ENCODE results near the gene ELMOD3.
"Not testable (repeated sequence)": the region's sequence is repeated elsewhere in the genome, so short reads cannot be mapped to it uniquely, and the experiment has no call there.

Gene ELMOD3

DNA sequence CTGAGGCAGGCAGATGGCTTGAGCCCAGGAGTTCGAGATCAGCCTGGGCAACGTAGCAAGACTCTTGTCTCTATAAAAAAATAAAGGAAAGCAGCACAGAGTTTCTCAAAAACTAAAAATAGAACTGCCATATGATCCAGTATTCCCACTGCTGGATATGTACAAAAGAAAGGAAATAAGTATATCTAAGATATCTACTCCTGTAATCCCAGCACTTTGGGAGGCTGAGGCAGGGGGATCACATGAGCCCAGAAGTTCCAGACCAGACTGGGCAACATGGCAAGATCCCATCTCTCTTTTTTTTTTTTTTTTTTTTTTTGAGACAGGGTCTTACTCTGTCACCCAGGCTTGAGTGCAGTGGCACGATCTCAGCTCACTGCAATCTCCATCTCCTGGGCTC, 24.9 kb upstream of the ELMOD3 start:
- DNase-seq = not testable (repeated sequence)

DNA sequence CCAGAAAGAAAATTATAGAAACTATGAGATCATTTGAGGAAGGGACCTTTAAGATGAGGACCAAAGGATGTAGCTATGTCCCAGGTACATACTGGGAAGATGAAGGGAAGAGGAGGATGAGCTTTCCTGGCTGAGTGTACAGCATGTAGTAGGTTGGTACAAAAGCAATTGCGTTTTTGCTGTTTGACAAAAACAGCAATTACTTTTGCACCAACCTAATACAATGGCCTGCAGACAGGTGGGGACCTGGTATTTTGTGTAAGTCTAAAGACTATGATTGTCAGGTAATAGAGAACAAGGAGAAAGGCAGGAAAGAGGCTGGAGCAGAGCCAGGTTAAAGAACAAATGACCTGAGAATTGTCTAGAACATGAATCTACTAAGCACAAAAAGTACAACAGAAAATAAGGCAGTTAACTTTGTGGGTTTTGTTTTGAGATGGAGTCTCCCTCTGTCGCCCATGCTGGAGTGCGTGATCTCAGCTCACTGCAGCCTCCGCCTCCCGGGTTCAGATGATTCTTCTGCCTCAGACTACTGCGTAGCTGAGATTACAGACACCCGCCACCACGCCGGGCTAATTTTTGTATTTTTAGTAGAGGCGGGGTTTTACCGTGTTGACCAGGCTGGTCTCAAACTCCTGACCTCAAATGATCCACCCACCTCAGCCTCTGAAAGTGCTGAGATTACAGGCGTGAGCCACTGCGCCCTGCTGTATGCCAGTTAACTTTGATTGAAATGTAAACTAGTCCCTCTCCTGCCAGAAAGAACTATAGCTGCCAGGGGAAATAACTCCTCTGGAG, 23.5 kb upstream of the ELMOD3 start:
- DNase-seq = no peak

DNA sequence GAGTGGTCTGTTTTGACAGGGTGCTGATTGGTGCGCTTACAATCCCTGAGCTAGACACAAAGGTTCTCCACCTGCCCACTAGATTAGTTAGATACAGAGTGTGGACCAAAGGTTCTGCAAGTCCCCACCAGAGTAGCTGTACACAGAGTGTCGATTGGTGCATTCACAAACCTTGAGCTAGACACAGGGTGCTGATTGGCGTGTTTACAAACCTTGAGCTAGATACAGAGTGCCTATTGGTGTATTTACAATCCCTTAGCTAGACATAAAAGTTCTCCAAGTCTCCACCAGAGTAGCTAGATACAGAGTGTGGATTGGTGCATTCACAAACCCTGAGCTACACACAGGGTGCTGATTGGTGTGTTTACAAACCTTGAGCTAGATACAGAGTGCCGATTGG, 20.7 kb upstream of the ELMOD3 start:
- DNase-seq = not testable (repeated sequence)

DNA sequence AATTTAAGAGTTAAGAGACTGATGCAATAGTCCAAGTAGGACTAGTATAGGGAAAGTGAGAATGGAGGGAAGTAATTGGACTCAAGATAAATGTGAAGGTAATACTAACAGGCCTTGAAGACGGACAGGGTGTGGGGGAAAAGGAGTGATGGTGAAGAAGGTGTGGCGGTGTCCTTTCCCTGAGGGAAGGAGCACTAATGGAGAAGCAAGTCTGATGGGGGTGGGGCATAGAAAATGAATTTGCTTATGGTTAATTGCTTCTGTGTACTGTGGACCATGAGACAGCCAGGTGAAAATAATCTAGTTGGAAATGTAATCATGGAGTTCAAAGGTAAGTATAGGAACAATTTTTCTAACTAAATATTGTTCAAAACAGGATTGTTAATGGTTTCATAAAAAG, 19.6 kb upstream of the ELMOD3 start:
- DNase-seq = no peak

DNA sequence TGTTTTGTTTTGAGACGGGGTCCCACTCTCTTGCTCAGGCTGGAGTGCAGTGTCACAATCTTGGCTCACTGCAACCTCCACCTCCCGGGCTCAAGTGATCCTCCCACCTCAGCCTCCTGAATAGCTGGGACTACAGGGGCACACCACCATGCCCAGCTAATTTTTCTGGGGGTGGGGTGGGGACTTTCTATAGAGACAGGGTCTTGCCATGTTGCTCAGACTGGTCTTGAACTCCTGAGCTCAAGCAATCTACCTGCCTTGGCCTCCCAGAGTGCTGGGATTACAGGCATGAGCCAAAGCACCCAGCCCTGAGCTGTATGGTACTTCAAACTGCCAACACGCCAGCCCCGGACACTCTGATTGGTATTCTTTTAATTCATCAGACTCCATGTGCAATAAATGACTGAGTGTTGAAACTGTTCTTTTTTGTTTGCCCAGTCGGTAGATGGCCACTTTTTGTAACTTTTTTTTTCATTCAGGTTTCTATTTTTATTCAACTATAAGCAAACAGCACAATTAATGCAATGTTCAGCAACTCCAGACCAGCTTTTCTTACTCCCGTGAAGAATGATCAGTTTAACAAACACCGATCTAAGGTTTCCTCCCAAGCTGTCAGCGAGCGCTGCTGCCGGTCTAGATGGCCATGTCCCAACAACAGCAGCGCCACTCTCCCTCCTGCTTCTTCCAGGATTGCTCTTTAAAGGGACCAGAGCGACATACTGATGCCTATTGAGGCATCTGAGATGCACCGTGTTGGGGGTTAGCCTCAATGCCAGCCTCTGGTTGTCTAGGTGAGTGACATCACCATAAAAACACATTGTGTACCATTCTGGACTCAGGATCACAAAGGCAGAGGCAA, 14.3 kb upstream of the ELMOD3 start:
- no peak for DNase-seq

DNA sequence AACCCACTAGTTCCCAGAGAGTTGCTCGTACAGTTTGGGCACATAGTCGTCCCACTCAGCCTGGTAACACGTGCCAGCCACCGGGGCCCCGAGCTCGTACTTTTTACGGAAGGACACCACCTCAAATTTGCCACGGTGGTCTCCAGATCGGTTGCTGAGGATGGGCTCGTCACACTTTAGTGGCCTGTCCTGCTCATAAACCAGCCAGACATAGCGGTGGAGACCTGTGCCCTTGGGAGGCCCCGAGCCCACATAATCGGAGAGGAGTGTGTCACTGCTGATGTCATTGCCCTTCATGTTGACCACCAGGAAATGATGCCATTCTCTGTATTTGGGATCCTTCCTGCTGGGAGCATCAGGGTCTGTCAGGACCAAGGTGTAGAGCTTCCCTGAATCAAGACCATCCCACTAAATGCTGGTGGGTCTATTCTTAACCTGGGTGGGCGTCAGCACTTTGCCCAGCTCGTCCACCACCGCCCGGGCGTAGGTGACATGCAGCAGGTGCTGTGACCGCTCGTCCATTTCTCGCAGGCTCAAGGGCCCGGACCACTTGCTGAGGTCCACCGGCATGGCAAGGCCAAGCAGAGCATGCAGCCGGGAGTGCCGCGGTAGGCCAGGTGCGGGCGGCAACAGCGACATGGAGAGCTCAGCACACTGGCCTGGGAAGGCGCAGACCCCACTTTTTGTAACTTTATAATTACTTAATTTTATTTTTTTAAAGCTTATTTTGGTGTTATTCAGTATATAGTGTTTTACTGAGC, 13.1 kb upstream of the ELMOD3 start:
- no peak for DNase-seq

DNA sequence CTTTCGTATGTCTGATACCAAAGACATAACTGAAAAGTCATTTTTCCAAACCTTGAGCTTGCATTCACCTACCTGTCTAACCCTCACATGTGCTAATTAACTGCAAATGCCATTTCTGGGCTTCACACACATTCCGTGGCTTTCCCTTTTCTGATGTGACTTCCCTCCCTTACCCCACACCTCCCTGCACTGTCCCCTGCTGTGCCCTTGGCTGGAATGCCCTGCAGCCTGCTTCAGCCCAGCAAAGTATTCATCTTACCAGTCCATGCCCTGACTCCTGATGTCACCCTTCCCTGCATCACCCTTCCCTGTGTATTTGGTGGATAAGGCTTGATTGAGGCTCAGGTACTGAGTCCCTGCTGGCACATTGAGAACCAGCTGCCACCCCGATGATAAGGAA, 12.4 kb upstream of the ELMOD3 start:
- DNase-seq = no peak

DNA sequence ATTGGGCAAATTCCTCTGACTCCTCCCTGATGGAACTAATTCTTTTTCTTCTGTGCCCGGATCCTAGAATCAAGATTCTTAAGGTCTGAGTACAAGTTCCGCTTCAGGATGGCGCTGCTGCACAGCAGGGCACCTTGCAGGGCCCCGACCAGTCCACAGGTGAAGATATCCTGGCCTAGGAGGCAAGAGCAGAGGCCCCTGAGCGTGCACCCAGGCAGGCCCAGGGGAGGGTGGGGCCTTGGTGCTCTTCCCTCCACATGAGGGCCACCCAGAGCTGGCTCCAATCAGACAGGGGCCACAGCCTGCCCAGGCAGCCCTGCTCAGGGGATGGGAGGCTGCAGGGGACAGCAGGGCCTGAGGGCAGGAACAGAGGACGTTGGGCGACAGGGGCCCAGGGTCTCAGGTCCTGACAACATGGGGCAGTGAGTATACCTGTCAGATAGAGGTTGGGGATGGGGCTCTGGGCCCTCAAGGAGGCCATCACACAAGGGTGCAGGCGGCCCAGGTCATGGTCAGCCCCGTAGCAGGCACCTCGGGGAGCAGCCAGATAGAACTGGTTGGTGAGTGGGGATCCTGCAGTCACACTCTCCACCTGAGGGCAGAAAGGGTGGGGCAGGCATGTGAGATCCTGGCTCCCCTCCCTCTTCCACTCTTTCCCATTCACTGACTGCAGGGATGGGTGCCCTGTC, 11.2 kb upstream of the ELMOD3 start:
- not testable (repeated sequence) for DNase-seq

DNA sequence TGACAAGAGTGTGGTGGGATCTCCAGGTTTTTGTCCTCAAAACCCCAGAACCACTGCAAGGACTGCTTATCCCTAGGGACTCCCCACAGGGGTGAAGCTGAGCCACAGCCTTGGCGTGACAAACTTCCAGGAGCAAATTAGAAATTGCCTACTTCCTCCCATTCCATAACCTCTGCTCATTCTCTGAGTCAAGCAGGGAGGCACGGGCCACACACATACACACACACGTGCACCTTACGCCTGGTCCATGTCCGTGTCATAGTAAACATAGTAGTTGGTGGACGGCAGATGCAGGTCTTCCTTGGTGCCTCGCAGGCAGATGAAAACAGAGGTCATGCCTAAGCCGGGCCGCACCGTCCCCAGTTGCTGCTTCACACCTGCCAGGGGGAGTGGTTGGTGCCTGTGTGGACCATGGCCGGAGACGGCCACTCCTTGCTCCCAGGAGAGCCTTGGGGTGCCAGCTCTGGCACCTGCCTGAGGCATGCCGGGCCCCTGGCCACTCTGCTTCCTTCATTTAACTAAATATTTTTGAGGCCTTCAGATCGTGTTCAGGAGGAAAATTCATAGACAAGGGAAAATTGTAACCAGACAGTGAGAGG, 10.1 kb upstream of the ELMOD3 start:
- DNase-seq = no peak

DNA sequence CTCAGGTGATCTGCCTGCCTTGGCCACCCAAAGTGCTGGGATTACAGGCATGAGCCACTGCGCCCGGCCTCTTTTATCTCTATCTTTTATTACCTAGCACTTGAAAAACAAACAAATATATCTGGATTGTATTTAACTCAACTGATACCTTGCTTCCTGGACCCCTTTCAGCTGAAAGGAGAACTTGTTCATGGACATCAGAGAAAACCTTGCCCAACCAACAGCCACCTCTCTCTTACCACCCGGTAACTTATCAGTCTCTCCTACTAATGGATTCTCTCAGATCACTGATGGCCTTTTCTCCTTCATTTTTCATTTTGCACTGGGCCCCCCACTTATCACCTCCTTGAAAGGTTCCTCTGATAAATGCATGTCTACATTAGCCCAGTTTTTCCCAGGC, 7.0 kb upstream of the ELMOD3 start:
- no peak for DNase-seq

DNA sequence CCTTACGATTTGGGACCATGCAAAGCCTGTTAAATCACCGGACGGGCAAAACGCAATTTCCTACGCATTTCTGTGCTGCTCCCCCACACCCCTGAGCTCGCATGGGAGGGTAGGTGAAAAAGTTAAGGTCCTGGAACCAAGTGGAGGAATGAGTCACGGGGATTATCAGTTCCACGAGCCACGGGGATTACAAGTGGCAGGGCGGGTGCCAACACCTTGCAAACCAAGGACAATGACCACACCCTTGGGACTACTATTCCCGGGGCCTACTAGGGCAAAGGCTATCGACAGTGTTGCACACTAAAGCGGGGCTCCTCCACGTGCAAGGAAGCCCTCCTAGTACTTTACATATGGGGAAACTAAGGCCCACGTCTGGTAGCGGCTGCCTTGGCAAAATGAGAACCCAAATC, 688 bp upstream of the ELMOD3 start:
- peak; percentile 54 for DNase-seq

DNA sequence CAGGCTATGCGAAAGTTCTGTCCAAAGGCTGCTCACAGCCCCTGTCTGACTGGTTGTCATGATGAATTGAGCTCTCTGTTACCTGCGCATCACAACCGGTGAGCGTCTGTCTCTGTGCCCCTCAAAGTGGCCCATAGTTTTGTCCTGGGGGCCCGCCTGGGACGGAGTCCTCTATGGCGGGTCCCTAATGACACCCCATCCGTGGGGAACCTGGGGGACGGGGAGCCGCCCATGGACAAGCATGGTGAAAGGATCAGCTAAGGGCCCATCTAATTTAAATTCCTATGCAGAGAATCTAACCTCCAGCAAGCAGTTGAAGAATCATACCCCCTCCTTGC, 473 bp downstream of the ELMOD3 start:
- no peak for DNase-seq

DNA sequence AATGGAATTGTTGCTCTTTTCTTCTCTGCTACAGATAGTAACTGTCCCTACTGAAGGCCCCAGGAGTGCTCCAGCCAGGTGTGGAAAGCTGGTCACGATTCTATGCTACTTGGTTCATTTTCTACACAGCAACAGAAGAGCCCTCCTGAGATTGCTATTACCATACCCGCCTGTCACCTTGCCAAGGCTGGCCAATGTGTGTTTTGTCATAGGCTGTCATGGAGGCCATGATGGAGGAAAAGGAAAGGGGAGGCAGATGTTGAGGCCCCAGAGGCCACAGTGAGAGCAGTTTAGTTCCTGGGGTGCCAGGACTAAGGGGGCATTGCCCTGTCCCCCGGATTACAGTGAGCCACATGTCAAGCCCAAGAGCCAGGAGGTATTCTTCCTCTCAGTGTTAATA, 952 bp downstream of the ELMOD3 start:
- no peak for DNase-seq

DNA sequence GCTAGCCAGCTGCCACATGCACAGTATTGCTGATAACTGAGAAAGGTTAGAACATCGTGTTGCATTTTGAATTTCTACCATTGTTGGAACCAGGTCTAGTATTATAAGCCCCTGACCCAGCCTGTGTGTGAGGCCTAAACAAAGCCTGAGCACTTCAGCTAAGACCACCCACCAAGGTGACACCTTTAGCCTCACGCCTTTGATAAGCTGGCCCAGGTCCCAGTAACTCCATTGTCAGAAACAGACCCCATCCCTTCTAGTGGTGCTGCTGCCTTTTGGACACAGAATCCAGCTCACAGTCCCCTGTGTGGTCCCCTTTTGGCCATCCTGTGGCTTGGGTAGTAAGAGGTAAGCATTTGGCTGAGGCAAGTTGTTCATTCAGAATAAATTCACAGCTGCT, 1.6 kb downstream of the ELMOD3 start:
- no peak for DNase-seq

DNA sequence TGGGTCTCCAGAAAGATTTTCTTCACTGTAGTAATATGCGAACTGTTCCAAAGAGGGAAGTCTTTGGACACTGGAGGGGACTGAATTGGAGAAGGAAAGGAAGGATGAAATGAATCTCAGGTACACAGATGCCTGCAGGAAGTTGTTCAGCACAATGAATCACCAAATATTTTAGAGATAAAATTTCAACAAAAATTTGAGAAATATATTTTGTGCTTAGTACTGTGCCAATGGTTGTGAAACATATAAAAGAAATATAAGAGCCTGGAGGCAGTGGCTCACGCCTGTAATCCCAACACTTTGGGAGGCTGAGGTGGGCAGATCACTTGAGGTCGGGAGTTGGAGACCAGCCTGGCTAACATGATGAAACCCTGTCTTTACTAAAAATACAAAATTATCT, 3.2 kb downstream of the ELMOD3 start:
- DNase-seq = no peak

DNA sequence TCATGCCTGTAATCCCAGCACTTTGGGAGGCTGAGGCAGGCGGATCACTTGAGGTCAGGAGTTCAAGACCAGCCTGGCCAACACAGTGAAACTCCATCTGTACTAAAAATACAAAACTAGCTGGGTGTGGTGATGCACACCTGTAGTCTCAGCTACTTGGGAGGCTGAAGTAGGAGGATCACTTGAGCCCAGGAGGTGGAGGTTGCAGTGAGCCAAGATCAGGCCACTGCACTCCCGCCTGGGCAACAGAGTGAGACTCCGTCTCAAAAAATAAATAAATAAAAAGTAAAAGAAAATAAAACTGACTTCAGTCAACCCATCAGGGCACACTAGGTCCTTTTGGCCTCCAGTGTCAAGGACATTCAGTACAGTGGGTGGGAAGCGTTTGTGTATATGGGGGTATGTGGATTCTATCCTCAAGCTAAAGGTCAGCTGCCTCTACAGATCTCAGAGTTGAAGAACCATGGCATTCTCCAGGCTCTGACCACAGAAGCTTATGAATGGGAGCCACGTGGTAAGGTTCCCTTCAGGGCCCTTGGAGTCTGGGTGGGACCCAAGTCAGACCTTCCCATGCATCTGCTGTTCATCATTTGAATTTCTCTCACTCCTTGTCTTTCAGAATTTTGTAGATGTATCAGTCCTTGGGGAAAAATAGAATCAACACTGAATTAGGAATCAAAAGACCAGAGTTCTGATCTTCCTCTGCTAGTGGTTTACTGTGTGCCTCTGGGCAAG, 8.3 kb downstream of the ELMOD3 start:
- not testable (repeated sequence) for DNase-seq

DNA sequence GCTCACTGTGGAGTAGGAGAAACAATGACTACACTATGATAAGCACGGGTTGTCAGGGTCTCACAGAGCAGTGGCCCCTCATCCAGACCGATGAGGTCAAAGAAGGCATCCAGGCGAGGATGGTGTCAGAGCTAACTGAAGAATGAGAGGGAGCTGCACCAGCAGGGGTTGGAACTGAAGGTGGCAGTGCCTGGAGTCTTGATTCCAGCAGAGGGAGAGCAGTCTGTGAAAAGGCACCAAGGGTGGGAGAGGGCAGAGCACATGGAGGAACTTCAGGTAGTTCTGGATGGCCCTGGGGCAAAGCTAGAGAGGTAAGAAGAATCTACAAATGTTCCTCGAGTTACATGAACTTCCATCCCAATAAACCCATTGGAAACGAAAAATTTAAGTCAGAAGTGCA, 12.6 kb downstream of the ELMOD3 start:
- DNase-seq = no peak

DNA sequence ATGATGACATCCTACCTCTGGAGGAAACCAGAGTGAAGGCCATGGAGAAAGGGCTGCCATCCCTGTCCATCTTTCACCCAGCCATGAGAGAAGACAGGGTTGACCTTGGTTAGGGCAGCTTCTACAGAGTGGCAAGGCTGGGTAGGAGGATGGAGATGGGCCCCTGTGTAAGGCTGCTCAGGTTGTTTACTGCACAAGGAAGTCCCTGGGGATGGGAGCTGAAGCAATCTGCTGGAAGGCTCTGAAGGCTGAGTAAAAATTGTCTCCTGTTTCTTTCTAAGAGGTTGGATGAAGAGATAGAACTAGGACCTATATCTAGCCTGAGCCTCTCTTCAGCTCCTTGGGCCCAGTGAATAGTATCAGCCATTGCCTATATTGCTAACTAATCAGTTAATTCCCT, 14.4 kb downstream of the ELMOD3 start:
- DNase-seq = no peak

DNA sequence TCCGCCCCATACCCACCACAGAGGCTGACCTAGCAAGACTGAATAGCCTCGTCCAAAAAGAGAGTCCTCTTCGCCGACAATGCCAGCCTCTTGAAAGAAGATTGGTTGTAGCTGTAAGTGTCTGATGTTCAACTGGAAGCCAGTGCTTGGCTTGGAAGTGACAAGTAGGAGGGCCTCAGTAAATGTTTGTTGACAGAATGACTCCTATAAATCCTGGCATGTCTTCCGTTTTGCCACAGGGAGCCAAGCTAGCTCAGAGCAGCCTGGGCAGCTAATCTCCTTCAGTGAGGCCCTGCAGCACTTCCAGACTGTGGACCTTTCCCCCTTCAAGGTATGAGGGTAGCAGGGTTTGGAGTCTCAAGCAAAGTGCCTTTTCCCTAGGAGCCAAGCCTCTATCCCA, 14.9 kb downstream of the ELMOD3 start:
- DNase-seq = no peak

DNA sequence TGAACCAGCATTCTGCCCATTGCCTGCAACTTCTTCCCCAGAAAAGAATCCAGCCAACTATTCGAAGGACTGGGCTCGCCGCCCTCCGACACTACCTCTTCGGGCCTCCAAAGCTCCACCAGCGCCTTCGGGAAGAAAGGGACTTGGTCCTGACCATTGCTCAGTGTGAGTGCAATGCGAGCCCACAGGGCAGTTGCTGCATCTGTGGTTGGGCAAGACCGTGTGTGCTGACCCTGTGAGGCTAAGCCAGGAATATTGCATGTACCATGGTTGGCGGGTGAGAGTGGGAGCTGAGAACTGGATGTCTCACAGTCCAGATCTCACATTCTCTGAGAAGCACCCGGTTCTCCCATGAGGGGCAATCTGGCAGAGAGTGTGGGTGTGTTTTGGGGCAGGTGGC, 16.5 kb downstream of the ELMOD3 start:
- no peak for DNase-seq

DNA sequence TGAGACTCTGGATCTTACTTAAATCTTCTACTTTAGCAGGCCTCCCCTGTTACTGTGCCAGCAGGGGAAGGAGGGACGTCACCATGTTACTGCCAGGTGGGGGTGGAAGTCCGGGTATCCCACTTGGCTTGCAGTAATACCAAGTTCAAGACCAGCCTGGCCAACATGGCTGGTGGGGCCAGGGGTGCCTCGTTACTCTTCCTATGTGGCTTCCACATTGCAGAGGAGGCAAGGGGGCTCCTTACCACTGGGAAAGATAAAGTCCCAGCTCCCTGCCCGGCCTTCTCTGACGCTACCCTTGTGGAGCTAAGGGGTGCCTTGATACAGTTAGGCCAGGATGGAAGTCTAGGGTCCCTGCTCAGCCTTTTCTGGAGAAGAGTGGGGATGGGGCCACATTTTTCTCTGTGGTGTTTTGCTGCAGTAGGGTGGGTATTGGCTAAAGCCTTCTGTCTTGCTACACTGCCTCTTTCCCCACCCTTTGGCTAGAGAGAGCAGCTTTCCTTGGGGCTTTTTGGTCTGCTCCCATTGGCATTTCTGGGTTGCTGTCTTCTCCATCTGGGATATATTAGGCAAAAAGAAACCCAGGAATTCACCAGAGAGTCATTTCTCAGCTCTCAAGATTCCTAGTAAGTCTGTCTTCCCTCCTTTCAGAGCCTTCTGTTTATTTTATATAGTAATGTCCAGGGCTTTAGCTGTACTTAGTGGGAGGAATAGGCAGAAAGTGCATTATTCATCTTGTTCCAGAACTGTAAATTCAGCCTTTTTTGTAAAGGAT, 21.9 kb downstream of the ELMOD3 start:
- DNase-seq = no peak
